OCI-LY3 (cell line): ENCODE data around the gene MAPK8IP1.

Experiments
- EZH2phosphoT487 ChIP-seq: fragments of 200-600 bp; shearing (Covaris generic); IDR thresholded peaks from 2 replicates; pipeline ENCODE4 v1.6.1; 2018; ENCODE audit warnings: antibody characterized with exemption, mixed run types, low read depth
- TF ChIP-seq, protein P1 (sequence below): fragments of 200-600, 300-600 bp; sonication (generic); IDR thresholded peaks from 2 replicates; pipeline ENCODE4 v1.5.1; 2014; ENCODE audit warnings: antibody characterized with exemption, low read length, low read depth

GRCh38 chr11:45859661-45860140 lies 25.8 kb upstream of the MAPK8IP1 start:
- TF ChIP-seq, protein P1, sequence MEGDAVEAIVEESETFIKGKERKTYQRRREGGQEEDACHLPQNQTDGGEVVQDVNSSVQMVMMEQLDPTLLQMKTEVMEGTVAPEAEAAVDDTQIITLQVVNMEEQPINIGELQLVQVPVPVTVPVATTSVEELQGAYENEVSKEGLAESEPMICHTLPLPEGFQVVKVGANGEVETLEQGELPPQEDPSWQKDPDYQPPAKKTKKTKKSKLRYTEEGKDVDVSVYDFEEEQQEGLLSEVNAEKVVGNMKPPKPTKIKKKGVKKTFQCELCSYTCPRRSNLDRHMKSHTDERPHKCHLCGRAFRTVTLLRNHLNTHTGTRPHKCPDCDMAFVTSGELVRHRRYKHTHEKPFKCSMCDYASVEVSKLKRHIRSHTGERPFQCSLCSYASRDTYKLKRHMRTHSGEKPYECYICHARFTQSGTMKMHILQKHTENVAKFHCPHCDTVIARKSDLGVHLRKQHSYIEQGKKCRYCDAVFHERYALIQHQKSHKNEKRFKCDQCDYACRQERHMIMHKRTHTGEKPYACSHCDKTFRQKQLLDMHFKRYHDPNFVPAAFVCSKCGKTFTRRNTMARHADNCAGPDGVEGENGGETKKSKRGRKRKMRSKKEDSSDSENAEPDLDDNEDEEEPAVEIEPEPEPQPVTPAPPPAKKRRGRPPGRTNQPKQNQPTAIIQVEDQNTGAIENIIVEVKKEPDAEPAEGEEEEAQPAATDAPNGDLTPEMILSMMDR = no peak
- TF ChIP-seq EZH2phosphoT487 = no peak
